C4-2B (cell line): ENCODE results near the gene MYPN.

Source experiments
- ZFX ChIP-seq: fragments of 450-650 bp; IDR thresholded peaks from 2 replicates; pipeline ENCODE4 v1.6.1; 2017
- TF ChIP-seq, protein P1 (sequence below): fragments of 450-650 bp; conservative IDR thresholded peaks from 2 replicates; pipeline ENCODE4 v1.5.1; 2017; ENCODE audit warnings: mild to moderate bottlenecking

DNA sequence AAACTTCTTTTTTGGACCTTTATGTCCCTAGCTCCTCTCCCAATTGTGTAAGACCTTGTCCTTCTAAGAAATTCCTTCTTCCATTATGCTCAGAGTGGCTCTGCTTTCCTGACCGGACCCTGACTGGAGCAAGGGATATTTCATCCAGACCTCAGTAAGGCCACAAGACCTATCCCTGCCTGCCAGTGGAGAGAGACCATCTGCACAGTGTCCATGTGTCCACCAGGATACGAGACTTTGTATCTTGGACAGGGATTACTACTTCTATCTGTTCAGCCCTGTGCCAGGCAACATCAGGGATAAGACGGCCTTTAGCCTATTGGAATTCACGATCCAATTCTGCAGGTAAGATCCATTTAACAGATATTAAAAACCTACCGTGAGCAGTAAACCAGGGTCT, 129.8 kb downstream of the MYPN start:
- TF ChIP-seq, protein P1, sequence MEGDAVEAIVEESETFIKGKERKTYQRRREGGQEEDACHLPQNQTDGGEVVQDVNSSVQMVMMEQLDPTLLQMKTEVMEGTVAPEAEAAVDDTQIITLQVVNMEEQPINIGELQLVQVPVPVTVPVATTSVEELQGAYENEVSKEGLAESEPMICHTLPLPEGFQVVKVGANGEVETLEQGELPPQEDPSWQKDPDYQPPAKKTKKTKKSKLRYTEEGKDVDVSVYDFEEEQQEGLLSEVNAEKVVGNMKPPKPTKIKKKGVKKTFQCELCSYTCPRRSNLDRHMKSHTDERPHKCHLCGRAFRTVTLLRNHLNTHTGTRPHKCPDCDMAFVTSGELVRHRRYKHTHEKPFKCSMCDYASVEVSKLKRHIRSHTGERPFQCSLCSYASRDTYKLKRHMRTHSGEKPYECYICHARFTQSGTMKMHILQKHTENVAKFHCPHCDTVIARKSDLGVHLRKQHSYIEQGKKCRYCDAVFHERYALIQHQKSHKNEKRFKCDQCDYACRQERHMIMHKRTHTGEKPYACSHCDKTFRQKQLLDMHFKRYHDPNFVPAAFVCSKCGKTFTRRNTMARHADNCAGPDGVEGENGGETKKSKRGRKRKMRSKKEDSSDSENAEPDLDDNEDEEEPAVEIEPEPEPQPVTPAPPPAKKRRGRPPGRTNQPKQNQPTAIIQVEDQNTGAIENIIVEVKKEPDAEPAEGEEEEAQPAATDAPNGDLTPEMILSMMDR, result no peak
- TF ChIP-seq ZFX, result no peak
